Measurements from ENCODE around the gene COG5. TPM values are rescaled to one million over a fixed set of nuclear protein-coding genes. Genes with fewer than 3 reads are reported as not detected.

COG5 gene
- total and polyA plus RNA-seq, 2 of the 8 experiments (the other 6 are each of a cell fraction or from before 2014, with no cell fraction given) = 10.5 to 28.1 TPM

DNA sequence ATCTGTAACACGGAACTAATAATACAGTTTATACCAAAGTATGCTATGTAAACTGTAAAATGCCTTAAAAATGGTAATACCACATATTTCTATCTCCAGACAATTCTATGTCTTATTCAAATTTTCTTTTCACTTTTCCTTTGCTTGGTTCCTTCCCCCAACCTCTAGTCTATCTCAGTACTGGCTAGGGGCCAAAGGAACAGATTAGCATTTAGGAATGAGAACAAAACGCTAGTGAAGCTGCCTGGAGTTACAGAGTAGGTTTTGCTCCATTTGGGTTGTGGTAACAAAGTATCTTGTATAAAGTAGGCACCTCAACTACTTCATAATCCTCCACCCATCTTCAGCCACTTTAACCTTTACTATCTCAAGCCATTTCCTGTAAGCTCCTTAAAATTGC, 300.9 kb downstream of the COG5 start (continued):
- TF ChIP-seq, protein P1, sequence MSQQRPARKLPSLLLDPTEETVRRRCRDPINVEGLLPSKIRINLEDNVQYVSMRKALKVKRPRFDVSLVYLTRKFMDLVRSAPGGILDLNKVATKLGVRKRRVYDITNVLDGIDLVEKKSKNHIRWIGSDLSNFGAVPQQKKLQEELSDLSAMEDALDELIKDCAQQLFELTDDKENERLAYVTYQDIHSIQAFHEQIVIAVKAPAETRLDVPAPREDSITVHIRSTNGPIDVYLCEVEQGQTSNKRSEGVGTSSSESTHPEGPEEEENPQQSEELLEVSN (IDR thresholded peaks at IDR 0.05) = no peak
- TF ChIP-seq CHD2 (IDR thresholded peaks at IDR 0.05; ENCODE audit: low read length) (no peak), CBX8 (IDR thresholded peaks at IDR 0.05; ENCODE audit: borderline replicate concordance, low read depth, low read length) (no peak), BACH1 (IDR thresholded peaks at IDR 0.05; ENCODE audit: low read length) (no peak), SIX5 (IDR thresholded peaks at IDR 0.05; ENCODE audit: low read depth, low read length) (no peak), CTBP2 (IDR thresholded peaks at IDR 0.05; ENCODE audit: borderline replicate concordance, insufficient read depth, insufficient read length, low read length) (no peak)
